Femur (tissue), 1 donor: ENCODE data around the gene C8G.

Source experiments
- DNase-seq: peaks from one replicate; pipeline ENCODE4 v3.0.0-alpha.2; 2017

Gene C8G

GRCh38 chr9:136944519-136945332 is at the start of gene C8G, which contains the start of gene FBXW5:
TSS of gene C8G (plus strand) at chr9:136945243. CDS start at chr9:136945321, 78 bp downstream.
TSS of gene FBXW5 (minus strand) at chr9:136944738. CDS start at chr9:136944083, 655 bp downstream.
- DNase-seq = peak; percentile 98

GRCh38 chr9:136896027-136896426 is 49.0 kb upstream of the C8G start:
- DNase-seq = no peak

GRCh38 chr9:136898483-136899100 is 46.5 kb upstream of the C8G start:
- no peak for DNase-seq

GRCh38 chr9:136899196-136899595 is 45.8 kb upstream of the C8G start:
- no peak for DNase-seq

GRCh38 chr9:136900556-136900955 is 44.5 kb upstream of the C8G start:
- DNase-seq = no peak

GRCh38 chr9:136900988-136901515 is 44.0 kb upstream of the C8G start:
- DNase-seq = no peak

GRCh38 chr9:136901516-136902258 is 43.4 kb upstream of the C8G start:
- DNase-seq = no peak

GRCh38 chr9:136902259-136902821 is 42.7 kb upstream of the C8G start:
- DNase-seq = peak; percentile 44

GRCh38 chr9:136903041-136903554 is 41.9 kb upstream of the C8G start:
- DNase-seq = no peak

- DNase-seq = no peak
These were observed 38.8 kb upstream of the C8G start for GRCh38 chr9:136906266-136906665.

GRCh38 chr9:136907011-136907914 is 37.8 kb upstream of the C8G start:
- no peak for DNase-seq

GRCh38 chr9:136910197-136910900 is 34.7 kb upstream of the C8G start:
- DNase-seq = no peak

GRCh38 chr9:136910901-136911245 is 34.2 kb upstream of the C8G start:
- DNase-seq = no peak

- no peak for DNase-seq
These were observed 31.2 kb upstream of the C8G start for GRCh38 chr9:136913701-136914438.

- DNase-seq = no peak
These were observed 29.3 kb upstream of the C8G start for GRCh38 chr9:136915632-136916329.

- DNase-seq = no peak
These were observed 28.5 kb upstream of the C8G start for GRCh38 chr9:136916330-136917184.

GRCh38 chr9:136917902-136918301 is 27.1 kb upstream of the C8G start:
- DNase-seq = no peak

GRCh38 chr9:136920069-136920468 is 25.0 kb upstream of the C8G start:
- DNase-seq = no peak
